ENCODE results near the gene TGIF2. TPM values are rescaled to one million over a fixed set of nuclear protein-coding genes. Genes with fewer than 3 reads are reported as not detected.

Gene TGIF2
- total and polyA plus RNA-seq, 2 of the 8 experiments (the other 6 are each of a cell fraction or from before 2014, with no cell fraction given) = 49.7 to 76.7 TPM

DNA sequence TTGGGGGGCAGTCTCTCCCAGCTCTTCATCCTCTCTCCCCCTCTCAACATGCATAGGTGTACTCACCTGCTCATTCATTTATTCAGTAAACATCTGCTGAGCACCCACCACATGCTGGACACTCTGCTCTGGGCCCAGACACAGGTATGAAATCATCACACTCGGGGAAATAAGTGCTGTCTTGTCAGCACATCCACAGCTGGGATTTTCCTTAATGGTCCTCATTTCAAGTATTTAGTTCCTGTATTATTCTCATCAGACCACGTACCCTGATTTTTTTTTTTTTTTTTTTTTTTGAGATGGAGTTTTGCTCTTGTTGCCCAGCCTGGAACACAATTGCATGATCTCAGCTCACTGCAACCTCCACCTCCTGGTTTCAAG, 51.5 kb downstream of the TGIF2 start (continued):
- TF ChIP-seq, protein P1, sequence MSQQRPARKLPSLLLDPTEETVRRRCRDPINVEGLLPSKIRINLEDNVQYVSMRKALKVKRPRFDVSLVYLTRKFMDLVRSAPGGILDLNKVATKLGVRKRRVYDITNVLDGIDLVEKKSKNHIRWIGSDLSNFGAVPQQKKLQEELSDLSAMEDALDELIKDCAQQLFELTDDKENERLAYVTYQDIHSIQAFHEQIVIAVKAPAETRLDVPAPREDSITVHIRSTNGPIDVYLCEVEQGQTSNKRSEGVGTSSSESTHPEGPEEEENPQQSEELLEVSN (IDR thresholded peaks at IDR 0.05) = no peak
- no peak for TF ChIP-seq KDM1A (IDR thresholded peaks at IDR 0.05; ENCODE audit: borderline replicate concordance, low read length)
